ENCODE results near the gene STK17B.

STK17B gene

DNA sequence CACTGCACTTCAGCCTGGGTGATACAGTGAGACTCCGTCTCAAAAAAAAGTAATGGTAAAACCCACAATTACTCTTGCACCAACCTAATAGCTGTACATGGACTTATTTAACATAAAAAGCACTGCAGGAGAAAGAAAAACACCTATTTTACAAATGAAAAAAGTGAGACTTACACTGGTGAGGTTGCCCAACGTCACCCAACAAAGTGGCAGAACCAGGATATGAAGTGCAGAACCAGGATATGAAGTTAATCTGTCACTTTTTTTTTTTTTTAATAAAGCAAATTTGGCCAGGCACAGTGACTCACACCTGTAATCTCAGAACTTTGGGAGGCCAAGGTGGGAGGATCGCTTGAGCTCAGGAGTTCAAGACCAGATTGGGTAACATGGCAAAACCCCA, 13.5 kb upstream of the STK17B start:
- TF ChIP-seq, protein P1, sequence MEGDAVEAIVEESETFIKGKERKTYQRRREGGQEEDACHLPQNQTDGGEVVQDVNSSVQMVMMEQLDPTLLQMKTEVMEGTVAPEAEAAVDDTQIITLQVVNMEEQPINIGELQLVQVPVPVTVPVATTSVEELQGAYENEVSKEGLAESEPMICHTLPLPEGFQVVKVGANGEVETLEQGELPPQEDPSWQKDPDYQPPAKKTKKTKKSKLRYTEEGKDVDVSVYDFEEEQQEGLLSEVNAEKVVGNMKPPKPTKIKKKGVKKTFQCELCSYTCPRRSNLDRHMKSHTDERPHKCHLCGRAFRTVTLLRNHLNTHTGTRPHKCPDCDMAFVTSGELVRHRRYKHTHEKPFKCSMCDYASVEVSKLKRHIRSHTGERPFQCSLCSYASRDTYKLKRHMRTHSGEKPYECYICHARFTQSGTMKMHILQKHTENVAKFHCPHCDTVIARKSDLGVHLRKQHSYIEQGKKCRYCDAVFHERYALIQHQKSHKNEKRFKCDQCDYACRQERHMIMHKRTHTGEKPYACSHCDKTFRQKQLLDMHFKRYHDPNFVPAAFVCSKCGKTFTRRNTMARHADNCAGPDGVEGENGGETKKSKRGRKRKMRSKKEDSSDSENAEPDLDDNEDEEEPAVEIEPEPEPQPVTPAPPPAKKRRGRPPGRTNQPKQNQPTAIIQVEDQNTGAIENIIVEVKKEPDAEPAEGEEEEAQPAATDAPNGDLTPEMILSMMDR (conservative IDR thresholded peaks at IDR 0.05; ENCODE audit: low read length) = no peak
- DNase-seq (ENCODE audit: low read depth) = no peak
- H3K4me3 ChIP-seq (ENCODE audit: low read length) = no peak overlapping the region

DNA sequence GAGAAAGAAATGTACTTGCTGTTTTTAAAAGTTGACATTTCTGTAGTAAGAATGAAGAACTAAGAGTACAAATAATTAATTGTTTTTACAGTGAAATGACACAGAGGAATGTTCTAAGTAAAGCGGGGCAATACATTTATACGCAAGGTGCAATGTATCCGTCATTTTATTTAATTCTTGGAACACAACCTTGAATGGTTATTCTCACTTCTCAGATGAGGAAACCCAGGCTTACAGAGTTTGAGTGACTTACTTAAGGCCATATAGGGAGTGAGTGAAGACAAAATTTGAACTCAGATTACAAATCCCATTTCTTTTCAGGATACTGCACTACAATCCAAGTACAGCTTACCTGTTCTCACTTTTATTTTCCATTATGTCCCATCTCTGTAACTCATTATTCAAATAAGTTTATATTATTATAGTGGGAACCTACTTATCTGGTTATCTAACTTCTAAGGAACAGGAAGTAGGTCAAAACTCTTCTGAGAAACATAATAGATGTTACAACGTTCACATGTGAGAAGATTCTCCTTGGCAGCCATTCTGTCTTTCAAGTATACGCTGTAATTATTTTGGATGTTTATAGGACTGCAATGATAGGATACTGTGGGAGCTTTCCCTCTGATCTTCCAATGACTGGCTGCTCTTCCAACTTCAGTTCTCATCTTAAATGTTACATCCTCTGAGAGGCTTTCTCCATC, 12.3 kb upstream of the STK17B start:
- DNase-seq (ENCODE audit: low read depth) = no peak
- no peak overlapping the region for H3K4me3 ChIP-seq (ENCODE audit: low read length)
- TF ChIP-seq, protein P1 (conservative IDR thresholded peaks at IDR 0.05; ENCODE audit: low read length) = no peak

DNA sequence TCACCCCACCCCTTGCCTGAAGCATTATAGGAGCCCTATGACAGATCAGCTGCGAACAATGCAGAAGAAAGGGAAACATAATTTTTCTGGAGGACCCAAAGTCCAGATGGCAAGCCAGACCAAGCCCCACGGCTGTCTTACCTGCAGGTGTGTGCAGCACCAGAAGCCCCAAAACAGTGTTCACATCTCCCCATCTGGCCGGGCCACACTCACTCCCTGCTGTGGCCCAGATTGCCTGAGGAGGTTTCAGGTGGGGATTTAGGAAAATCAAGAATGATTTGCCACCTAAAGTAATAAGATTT, 11.7 kb upstream of the STK17B start:
- no peak overlapping the region for H3K4me3 ChIP-seq (ENCODE audit: low read length)
- DNase-seq (ENCODE audit: low read depth) = no peak
- TF ChIP-seq, protein P1 (conservative IDR thresholded peaks at IDR 0.05; ENCODE audit: low read length) = no peak

DNA sequence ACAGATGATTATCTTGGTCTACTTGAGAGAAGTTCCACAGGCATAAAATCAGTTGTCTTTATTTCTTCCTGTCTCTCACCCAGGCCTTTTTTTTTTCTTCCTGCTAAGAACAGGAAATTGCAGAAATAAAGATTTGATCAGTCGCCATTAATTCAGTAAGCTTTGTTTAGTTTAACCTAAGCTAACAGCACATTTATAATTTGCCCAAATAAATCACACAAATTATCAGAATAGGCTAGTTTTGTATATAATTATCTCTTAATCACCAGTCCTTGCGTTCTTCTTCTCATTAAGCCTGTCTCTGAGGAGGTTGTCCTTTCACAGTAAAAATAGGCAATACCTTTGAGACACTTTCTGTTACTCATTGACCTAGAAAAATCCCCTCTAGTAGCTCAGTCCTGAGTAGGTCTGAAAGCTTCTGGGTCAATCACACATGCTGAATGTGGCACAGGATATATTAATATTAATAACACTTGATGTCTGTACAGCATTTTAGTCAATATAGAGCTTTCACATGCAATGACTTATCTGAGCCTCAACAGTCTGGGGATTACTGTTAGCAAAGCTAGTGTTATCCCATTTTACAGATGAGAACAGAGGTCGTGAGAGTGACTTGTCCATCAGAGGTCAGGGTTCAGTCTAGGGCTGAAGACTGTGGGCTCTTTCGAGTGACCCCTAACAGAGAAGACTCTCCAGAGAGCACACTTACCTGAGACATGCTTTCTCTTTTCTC, 11.2 kb upstream of the STK17B start:
- no peak for DNase-seq (ENCODE audit: low read depth)
- TF ChIP-seq, protein P1 (conservative IDR thresholded peaks at IDR 0.05; ENCODE audit: low read length) = no peak
- H3K4me3 ChIP-seq (ENCODE audit: low read length) = no peak overlapping the region

DNA sequence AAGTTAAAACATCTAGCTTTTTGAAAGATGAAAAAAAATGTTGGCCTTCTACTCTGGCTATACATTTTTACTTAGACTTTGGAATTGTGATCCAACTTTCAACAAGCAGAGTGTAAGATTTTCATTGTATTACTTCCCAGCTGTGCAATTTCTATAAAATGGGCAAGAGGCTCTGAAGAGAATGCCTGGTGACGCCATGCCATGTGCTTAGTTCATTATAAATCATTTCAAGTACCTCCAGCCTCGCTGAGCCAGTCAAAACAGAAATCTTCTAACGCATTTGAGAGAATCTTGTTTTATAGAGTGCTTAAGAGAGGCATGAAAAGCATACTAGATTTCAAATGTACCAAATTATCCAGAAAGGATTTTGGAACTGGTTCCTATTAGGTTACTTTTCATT, 10.1 kb upstream of the STK17B start:
- no peak overlapping the region for H3K4me3 ChIP-seq (ENCODE audit: low read length)
- DNase-seq (ENCODE audit: low read depth) = no peak

DNA sequence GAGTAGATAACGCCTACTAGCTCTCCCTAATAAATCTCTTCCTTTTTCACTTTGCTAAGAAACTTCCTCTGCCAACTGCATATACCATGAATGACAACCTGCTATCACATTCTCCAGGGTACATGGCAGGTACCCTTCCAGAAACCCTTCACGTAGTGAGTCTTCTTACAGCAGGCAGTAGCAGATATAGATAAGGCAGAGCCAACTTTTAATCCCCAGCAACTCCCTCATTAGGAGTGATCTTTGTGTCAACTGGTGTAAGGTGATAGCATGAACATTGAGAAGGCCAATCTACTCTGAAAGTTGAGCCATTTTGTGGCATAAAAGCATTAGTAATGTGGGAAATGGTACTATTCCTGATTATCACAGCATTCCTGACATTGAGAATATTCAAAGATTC, 5.7 kb upstream of the STK17B start:
- H3K4me3 ChIP-seq (ENCODE audit: low read length) = no peak overlapping the region
- TF ChIP-seq, protein P1 (conservative IDR thresholded peaks at IDR 0.05; ENCODE audit: low read length) = no peak
- no peak for DNase-seq (ENCODE audit: low read depth)

More for the DNA sequence above, 10.1 kb upstream of the STK17B start:
- TF ChIP-seq, protein P1 (conservative IDR thresholded peaks at IDR 0.05; ENCODE audit: low read length) = no peak

DNA sequence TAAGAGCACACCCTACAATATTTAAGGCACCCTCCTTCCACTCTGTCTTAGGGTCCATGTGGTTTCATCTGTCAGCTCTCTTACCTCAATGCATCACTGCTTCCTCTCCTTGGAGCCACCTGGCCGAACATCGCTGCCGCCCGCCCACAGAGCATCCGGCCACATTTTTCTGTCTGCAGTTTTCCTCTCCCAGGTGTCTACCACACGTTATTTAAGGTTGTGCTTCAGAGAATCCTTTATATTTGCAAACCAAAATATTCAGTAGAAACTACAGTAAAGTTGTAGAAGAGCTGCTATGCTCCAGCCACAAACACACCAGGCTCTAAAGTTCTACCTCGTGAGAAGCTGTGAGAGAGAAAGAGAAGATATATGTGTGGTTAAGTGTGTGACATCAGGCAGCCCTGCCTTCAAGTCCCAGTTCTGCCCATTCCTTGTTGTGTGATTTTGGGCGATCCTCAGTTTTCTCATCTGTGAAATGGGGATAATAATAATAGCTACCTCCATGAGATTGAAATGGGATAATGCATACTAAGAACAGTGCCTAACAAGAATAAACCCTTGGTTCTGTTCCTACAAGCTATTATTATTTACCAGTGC, 4.9 kb upstream of the STK17B start:
- H3K4me3 ChIP-seq (ENCODE audit: low read length) = no peak overlapping the region
- DNase-seq (ENCODE audit: low read depth) = no peak
- TF ChIP-seq, protein P1 (conservative IDR thresholded peaks at IDR 0.05; ENCODE audit: low read length) = no peak
